ENCODE data around the gene PRM3.

Gene PRM3

GRCh38 chr16:11283820-11284248 is 10.4 kb upstream of the PRM3 start:
- peak; percentile 51 for DNase-seq (ENCODE audit: low read depth, low spot score)

GRCh38 chr16:11280616-11281522 is 7.4 kb upstream of the PRM3 start, which contains the start of gene PRM1:
TSS of gene PRM1 (minus strand) at chr16:11281330. CDS start at chr16:11281238, 92 bp downstream.
- DNase-seq (ENCODE audit: low read depth, low spot score), result no peak

- DNase-seq (ENCODE audit: low read depth, low spot score), result no peak
Measured at GRCh38 chr16:11278681-11279628, 5.5 kb upstream of the PRM3 start.

GRCh38 chr16:11277607-11278337 is 4.3 kb upstream of the PRM3 start:
- DNase-seq (ENCODE audit: low read depth, low spot score), result no peak

- DNase-seq (ENCODE audit: low read depth, low spot score), result no peak
Measured at GRCh38 chr16:11276896-11277593, 3.6 kb upstream of the PRM3 start.

GRCh38 chr16:11276143-11276895 is 2.9 kb upstream of the PRM3 start, which contains the start of gene PRM2:
TSS of gene PRM2 (minus strand) at chr16:11276480. CDS start at chr16:11276370, 110 bp downstream.
- no peak for DNase-seq (ENCODE audit: low read depth, low spot score)

GRCh38 chr16:11274964-11275363 is 1.5 kb upstream of the PRM3 start:
- no peak for DNase-seq (ENCODE audit: low read depth, low spot score)

GRCh38 chr16:11273721-11274324 is 394 bp upstream of the PRM3 start:
- peak; percentile 71 for DNase-seq (ENCODE audit: low read depth, low spot score)

- DNase-seq (ENCODE audit: low read depth, low spot score), result no peak
Measured at GRCh38 chr16:11272484-11272883, 945 bp downstream of the PRM3 start.

GRCh38 chr16:11271610-11272009 is 1.8 kb downstream of the PRM3 start:
- no peak for DNase-seq (ENCODE audit: low read depth, low spot score)

GRCh38 chr16:11270602-11271162 is 2.7 kb downstream of the PRM3 start:
- DNase-seq (ENCODE audit: low read depth, low spot score), result no peak

GRCh38 chr16:11268921-11269375 is 4.5 kb downstream of the PRM3 start, which contains the start of gene TNP2:
TSS of gene TNP2 (minus strand) at chr16:11269325. CDS start at chr16:11269262, 63 bp downstream.
- no peak for DNase-seq (ENCODE audit: low read depth, low spot score)

GRCh38 chr16:11265124-11265523 is 8.3 kb downstream of the PRM3 start:
- no peak for DNase-seq (ENCODE audit: low read depth, low spot score)

- DNase-seq (ENCODE audit: low read depth, low spot score), result no peak
Measured at GRCh38 chr16:11264155-11264832, 9.1 kb downstream of the PRM3 start.

- DNase-seq (ENCODE audit: low read depth, low spot score), result no peak
Measured at GRCh38 chr16:11263737-11264136, 9.7 kb downstream of the PRM3 start.

GRCh38 chr16:11262915-11263314 is 10.5 kb downstream of the PRM3 start:
- DNase-seq (ENCODE audit: low read depth, low spot score), result no peak

- peak; percentile 90 for DNase-seq (ENCODE audit: low read depth, low spot score)
Measured at GRCh38 chr16:11260596-11260966, 12.8 kb downstream of the PRM3 start.
